ENCODE data around the gene ZSWIM7.

GRCh38 chr17:15951368-15952047 lies 48.0 kb downstream of the ZSWIM7 start:
- TF ChIP-seq CTCF (conservative IDR thresholded peaks at IDR 0.05), result no peak
- no peak for TF ChIP-seq EZH2 (IDR thresholded peaks at IDR 0.05; ENCODE audit: low read depth)
